ENCODE results near the gene DYNLT1. TPM values are rescaled to one million over a fixed set of nuclear protein-coding genes. Genes with fewer than 3 reads are reported as not detected.
"Not testable (repeated sequence)": the region's sequence is repeated elsewhere in the genome, so short reads cannot be mapped to it uniquely, and the experiment has no call there.

Gene DYNLT1
- total RNA-seq, 2 experiments from 2014 or later, result 99.1 to 107 TPM

DNA sequence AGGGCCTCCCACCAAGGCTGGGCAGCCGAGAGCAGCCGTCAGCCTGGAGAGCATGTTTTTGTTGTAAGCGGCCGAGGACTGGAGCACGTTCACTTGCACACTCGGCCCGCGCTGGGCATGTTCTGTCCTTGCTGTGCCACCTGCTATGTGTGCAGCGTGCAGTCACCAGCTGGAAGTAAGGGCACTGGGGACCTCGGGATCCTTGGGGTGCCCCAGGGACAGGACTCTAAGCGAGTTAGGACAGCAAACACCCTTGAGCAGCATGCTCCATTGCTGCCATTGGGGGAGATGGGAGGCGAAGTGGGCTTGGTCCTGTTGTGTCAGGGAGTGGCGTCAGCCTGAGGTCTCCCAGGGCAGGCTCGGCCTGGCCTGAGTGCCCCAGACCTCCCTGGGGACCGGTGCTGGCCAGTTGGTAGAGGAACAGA is 18.6 kb downstream of the DYNLT1 start:
- Mint-ChIP-seq H3K4me1 (ENCODE audit: low read depth) (peaks cover 22% of the 10 kb centered on the region), H3K27me3 (ENCODE audit: low read depth) (no peaks in the 10 kb centered on the region), H3K27ac (peak overlapping the region; percentile 46), H3K4me3 (no peak overlapping the region), H3K9me3 (no peaks in the 10 kb centered on the region), H3K36me3 (ENCODE audit: low read depth) (peaks cover 30% of the 10 kb centered on the region)
- intact Hi-C loops (cut with micrococcal nuclease), result no loop called here
- no peak for DNase-seq
- CTCF ChIA-PET, result no interaction called here

DNA sequence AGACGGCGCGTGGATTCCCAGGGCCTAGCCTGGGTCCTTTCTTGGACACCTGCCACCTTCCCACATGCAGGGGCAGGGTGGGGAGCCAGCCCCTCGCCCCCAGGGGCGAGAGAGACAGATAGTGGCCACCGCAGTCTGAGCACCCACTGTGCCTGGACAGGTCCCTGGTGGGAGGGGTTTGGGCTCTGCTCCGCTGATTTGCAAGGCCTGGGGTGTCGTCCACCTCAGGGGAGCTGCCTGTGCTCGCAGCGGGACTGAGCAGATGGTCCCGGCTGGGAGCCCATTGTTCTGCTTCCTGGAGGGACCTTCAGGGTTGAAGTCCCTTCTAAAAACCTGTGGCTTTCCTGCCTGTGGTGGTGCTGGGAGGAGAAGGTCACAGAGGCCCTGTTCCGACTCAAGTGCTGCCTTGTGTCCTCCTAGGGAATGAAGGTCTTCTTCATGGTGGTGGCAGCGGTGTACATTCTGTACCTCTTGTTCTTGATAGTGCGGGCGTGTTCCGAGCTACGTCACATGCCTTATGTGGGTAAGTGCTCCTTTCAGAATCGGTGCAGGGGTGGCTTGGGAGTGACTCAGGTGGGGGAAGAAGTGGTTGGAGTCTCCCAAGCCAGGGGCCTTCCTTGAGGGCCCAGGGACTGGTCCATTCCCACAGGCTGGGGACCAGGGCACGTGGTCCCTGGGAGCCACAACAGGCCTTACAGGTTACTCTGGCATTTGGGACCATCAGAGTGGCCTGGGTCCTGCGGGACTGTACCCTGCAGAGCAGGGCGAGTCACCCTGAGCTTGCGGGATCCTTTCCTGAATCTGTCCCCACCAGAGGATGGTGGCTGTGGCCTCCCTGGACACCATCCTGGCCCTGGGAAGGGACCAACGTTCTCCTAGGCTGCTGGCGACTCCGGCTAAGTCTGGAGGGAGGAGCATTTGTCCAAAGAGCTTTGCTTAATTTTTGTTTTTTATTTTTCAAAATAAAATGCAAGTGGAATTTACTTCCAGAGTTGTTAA is 19.6 kb downstream of the DYNLT1 start:
- Mint-ChIP-seq H3K4me1 (ENCODE audit: low read depth) (peaks cover 20% of the 10 kb centered on the region), H3K27me3 (ENCODE audit: low read depth) (no peaks in the 10 kb centered on the region), H3K36me3 (ENCODE audit: low read depth) (peaks cover 28% of the 10 kb centered on the region), H3K9me3 (no peaks in the 10 kb centered on the region), H3K4me3 (no peak overlapping the region), H3K27ac (no peak overlapping the region)
- CTCF ChIA-PET, result no interaction called here
- DNase-seq, result no peak
- intact Hi-C loops (cut with micrococcal nuclease), result no loop called here

DNA sequence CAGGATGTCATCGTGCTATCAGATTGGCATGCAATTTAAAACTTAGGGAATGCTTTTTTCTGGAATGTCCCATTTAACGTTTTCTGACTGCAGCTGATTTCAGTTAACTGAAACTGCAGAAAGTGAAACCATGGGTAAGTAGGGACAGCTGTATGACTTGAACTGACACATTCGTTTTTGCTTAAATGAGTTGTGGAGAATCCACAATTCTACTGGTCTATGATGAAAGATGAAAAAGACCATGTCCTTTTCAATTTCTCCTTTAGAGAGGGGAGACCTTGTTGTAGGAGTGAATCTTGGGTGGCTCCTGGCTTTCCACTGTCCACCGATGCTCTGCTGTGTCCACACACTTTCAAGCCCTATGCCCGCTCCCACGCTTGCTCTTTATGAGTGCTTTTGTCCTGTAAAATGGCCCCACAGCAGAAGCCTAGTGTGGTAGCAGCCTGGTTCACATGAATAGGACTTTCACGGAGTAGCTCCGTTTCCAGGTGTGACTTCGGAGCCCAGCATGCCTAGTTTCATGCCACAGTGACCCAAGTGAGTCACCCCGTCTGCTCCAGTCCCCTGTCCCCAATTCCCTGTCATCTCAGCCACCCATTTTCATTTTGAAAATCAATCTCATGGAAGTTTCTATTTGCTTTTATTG is 21.9 kb downstream of the DYNLT1 start:
- Mint-ChIP-seq H3K36me3 (ENCODE audit: low read depth) (peaks cover 22% of the 10 kb centered on the region), H3K27me3 (ENCODE audit: low read depth) (no peaks in the 10 kb centered on the region), H3K4me1 (ENCODE audit: low read depth) (peaks cover 11% of the 10 kb centered on the region), H3K27ac (peak overlapping the region; percentile 67), H3K9me3 (no peaks in the 10 kb centered on the region), H3K4me3 (no peak overlapping the region)
- no peak for DNase-seq
- intact Hi-C loops (cut with micrococcal nuclease), result no loop called here
- CTCF ChIA-PET, result no interaction called here

DNA sequence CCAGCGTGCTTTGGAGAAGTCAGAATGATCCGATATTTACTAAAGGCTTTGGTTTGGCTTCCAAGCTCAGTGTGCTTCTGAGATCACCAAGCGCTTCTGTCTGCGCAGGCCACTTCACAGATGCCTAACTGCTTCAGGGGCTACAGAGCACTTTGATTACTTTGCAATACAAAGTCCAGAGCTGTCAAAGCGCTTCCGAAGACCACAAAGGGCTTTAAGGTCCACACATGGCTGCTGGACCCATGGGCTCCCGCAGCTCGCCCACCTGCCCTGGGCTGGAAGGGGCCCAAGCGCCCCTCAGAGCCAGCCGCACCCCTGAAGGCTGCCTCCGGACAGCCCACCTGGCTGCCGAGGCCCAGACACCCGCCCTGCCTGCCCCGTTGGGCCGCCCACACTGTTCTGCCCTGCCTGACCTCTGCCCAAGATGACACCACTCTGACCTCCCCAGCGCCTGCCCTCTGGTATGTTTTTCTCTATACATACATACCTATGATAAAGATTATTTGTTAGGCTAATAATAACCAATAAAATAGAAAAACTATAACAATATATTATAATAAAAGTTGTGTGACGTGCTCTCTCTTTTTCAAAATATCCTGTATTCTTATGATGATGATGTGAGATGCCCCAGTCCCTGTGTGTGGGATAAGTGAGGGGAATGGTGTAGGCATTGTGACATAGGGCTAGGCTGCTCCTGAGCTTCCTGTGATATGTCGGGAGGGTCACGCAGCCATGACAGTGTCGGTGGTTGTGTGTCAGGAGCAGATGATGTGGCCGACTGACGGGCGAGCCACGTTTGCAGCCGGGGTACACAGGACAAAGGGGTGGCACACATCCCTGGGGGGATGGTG is 22.6 kb downstream of the DYNLT1 start:
- H3K4me3 Mint-ChIP-seq, result no peak overlapping the region
- no peaks in the 10 kb centered on the region for H3K27me3 Mint-ChIP-seq (ENCODE audit: low read depth)
- H3K27ac Mint-ChIP-seq, result peak overlapping the region; percentile 67
- DNase-seq, result no peak
- intact Hi-C loops (cut with micrococcal nuclease), result no loop called here
- no peaks in the 10 kb centered on the region for H3K9me3 Mint-ChIP-seq
- H3K4me1 Mint-ChIP-seq (ENCODE audit: low read depth), result peaks cover 14% of the 10 kb centered on the region
- peaks cover 29% of the 10 kb centered on the region for H3K36me3 Mint-ChIP-seq (ENCODE audit: low read depth)
- CTCF ChIA-PET, result interaction anchor here (0.5 to 0.6 kb wide), 2 partner anchors 70 to 161 kb away, joined by 4 to 9 read pairs; no protein-coding TSS in a partner anchor

DNA sequence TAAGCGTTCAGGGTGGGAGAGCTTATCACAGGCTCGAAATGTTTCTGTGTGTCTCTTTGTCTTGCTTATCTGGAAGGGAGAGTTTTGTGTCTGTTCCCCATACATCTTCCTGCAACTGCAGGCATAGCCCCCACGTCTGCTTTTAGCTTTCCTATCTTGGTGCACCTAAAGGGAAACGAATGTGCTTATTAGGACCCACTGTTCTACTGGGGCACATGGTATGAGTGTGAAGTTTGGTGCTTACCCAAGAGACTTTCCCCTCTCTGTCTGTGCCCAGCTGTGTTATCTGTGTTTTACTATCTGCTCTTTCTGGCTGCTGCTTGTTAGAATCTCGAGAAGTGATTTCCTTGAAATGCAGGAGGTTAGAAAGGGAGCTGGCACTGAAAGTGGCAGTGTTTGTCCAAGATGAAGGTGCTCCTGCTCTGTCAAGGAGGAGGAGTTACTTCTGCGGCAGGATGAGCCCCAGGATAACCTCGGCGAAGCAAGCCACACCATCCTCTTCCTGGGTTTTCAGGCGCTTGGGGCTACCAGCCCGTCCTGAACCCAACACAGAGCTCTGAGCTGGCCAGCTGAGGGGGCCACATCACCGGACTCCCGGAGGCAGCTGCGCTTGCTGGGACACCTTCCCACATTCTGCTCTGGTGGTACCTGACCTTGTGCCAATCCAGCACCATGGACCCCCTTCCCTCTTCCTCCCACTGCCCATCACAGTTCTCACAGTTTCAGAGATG is 23.4 kb downstream of the DYNLT1 start:
- peaks cover 14% of the 10 kb centered on the region for H3K4me1 Mint-ChIP-seq (ENCODE audit: low read depth)
- H3K27ac Mint-ChIP-seq, result no peak overlapping the region
- CTCF ChIA-PET, result interaction anchor here (0.6 kb wide), 1 partner anchor 73 kb away, joined by 3 read pairs; no protein-coding TSS in a partner anchor
- DNase-seq, result no peak
- intact Hi-C loops (cut with micrococcal nuclease), result no loop called here
- no peaks in the 10 kb centered on the region for H3K9me3 Mint-ChIP-seq
- H3K4me3 Mint-ChIP-seq, result no peak overlapping the region
- no peaks in the 10 kb centered on the region for H3K27me3 Mint-ChIP-seq (ENCODE audit: low read depth)
- H3K36me3 Mint-ChIP-seq (ENCODE audit: low read depth), result peaks cover 32% of the 10 kb centered on the region

DNA sequence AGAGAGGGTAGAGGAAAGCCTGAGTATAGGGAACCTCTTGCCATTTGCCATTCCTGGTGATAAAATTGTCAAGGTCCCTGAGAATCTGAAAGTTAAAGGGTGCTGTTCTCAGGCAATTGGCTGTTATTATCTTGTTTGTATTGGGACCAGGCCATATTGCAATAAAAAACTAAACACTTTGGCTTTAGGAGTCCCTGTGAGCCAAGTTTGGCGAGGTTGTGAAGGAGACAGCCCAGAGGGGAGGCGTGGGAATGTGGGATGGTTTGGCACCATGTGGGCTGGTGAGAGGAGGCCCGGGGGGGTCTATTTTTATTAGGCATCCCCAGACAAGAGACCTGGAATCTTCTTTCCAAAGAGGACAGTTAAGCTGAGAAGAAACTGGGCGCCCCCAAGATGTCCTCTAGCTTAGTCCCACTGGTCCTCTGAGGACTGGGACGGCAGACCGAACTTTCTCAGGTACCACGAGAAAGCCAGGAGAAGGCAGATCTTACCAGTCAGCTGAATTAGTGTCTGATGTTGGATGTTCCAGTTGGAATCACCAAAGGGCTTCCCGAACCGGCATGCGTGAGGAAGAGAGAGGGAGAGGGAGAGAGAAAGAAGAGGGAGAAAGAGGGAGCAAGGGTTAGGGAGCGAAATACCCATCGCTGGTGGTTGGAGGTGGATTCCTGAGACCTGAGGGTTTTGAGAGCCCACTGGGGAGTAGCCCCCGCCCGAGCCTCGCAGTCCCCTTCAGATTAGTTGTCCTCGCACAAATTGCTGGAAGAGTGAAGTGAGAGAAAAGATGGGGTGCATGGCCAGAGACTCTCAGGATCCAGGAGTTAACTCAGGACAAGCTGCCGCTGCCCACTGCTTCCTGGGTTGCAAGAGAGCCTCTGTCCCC is 24.4 kb downstream of the DYNLT1 start:
- H3K4me1 Mint-ChIP-seq (ENCODE audit: low read depth), result peaks cover 12% of the 10 kb centered on the region
- H3K4me3 Mint-ChIP-seq, result no peak overlapping the region
- H3K27ac Mint-ChIP-seq, result peak overlapping the region; percentile 14
- CTCF ChIA-PET, result interaction anchor here (0.6 kb wide), 1 partner anchor 16 kb away, joined by 3 read pairs; no protein-coding TSS in a partner anchor
- peaks cover 38% of the 10 kb centered on the region for H3K36me3 Mint-ChIP-seq (ENCODE audit: low read depth)
- intact Hi-C loops (cut with micrococcal nuclease), result no loop called here
- no peak for DNase-seq
- peaks cover 2% of the 10 kb centered on the region for H3K9me3 Mint-ChIP-seq
- H3K27me3 Mint-ChIP-seq (ENCODE audit: low read depth), result no peaks in the 10 kb centered on the region

DNA sequence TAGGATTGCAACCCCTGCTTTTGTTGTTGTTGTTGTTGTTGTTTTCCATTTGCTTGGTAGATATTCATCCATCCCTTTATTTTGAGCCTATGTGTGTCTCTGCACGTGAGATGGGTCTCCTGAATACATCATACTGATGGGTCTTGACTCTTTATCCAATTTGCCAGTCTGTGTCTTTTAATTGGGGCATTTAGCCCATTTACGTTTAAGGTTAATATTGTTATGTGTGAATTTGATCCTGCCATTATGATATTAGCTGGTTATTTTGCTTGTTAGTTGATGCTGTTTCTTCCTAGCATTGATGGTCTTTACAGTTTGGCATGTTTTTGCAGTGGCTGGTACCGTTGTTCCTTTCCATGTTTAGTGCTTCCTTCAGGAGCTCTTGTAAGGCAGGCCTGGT is 26.3 kb downstream of the DYNLT1 start:
- Mint-ChIP-seq H3K4me1 (ENCODE audit: low read depth) (peaks cover 12% of the 10 kb centered on the region), H3K36me3 (ENCODE audit: low read depth) (peaks cover 46% of the 10 kb centered on the region)
- H3K9me3 Mint-ChIP-seq; DNase-seq; H3K4me3 Mint-ChIP-seq; intact Hi-C loops (cut with micrococcal nuclease); H3K27me3 Mint-ChIP-seq (ENCODE audit: low read depth); H3K27ac Mint-ChIP-seq: not testable (repeated sequence)
- CTCF ChIA-PET, result interaction anchor here (0.6 to 1.3 kb wide), 2 partner anchors 73 to 323 kb away, joined by 3 read pairs; no protein-coding TSS in a partner anchor

DNA sequence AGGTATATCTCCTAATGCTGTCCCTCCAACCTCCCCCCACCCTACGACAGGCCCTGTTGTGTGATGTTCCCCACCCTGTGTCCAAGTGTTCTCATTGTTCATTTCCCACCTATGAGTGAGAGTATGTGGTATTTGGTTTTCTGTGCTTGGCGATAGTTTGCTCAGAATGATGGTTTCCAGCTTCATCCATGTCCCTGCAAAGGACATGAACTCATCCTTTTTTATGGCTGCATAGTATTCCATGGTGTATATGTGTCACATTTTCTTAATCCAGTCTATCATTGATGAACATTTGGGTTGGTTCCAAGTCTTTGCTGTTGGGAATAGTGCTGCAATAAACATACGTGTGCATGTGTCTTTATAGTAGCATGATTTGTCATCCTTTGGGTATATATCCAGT is 29.9 kb downstream of the DYNLT1 start:
- H3K27ac Mint-ChIP-seq; CTCF ChIA-PET; intact Hi-C loops (cut with micrococcal nuclease); H3K4me3 Mint-ChIP-seq; H3K27me3 Mint-ChIP-seq (ENCODE audit: low read depth); DNase-seq; H3K4me1 Mint-ChIP-seq (ENCODE audit: low read depth); H3K9me3 Mint-ChIP-seq: not testable (repeated sequence)
- peaks cover 66% of the 10 kb centered on the region for H3K36me3 Mint-ChIP-seq (ENCODE audit: low read depth)

DNA sequence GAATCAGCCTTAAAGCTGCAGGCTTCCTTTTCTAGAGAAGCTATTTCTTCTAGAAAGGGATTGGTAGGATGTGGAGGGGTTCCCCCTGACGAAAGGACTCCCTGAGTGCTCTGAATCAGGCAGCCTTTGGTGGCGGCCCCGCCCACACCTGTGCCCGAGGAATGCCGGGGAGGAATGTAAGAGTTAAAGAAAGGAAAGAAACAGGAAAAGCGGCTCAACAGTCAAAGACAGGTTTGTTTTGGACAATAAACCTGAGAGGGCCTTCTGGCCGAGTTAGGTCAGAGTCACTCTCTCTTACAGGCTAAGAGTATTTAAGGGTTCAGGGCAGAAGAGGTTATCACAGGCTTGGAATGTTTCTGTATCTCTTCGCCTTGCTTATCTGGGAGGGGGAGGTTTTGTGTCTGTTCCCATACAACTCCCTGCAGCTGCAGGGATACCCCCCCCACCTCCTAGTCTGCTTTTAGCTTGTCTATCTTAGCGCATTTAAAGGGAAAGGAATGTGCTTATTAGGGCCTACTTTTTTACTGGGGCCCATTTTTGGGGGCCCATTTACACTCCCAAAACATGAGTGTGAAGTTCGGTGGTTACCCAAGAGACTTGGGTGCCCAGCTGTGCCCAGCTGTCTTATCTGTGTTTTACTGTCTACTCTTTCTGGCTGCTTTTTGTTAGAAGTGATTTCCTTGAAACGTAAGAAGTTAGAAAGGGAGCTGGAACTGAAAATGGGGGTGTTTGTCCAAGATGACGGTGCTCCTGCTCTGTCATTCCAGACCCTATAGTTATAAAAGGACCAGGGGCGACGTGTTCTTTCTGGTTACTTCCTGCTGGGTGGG is 32.8 kb downstream of the DYNLT1 start:
- intact Hi-C loops (cut with micrococcal nuclease), result no loop called here
- H3K4me3 Mint-ChIP-seq, result no peak overlapping the region

DNA sequence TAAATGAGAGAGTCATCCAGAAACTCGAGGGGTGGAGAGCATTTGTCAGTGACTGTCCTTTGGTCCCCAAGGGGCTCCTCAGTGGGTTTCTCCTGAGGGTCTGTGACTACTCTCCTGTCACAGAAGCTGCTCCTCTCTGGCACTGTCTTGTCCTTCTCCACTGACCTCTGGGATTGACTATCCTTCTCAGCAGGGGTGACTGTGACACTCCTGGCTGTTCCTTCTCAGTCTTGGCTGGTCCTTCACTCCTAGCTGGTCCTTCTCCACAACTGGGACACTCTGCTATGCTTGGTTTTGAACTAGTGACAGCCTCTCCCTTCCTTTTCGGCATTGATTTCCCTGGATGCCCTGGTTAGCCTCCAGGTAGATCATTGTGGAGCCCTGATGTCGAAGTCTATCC is 33.5 kb downstream of the DYNLT1 start:
- Mint-ChIP-seq H3K36me3 (ENCODE audit: low read depth) (peaks cover 59% of the 10 kb centered on the region), H3K27ac (no peak overlapping the region), H3K4me3 (no peak overlapping the region), H3K4me1 (ENCODE audit: low read depth) (no peaks in the 10 kb centered on the region), H3K27me3 (ENCODE audit: low read depth) (no peaks in the 10 kb centered on the region), H3K9me3 (peaks cover 10% of the 10 kb centered on the region)
- CTCF ChIA-PET, result interaction anchor here (1.0 kb wide), 1 partner anchor 9 kb away, joined by 3 read pairs; no protein-coding TSS in a partner anchor
- no peak for DNase-seq
- intact Hi-C loops (cut with micrococcal nuclease), result no loop called here

More for the DNA sequence above, 32.8 kb downstream of the DYNLT1 start:
- no peak for DNase-seq
- H3K27me3 Mint-ChIP-seq (ENCODE audit: low read depth), result no peaks in the 10 kb centered on the region
- no peak overlapping the region for H3K27ac Mint-ChIP-seq
- H3K4me1 Mint-ChIP-seq (ENCODE audit: low read depth), result no peaks in the 10 kb centered on the region
- peaks cover 63% of the 10 kb centered on the region for H3K36me3 Mint-ChIP-seq (ENCODE audit: low read depth)
- peaks cover 10% of the 10 kb centered on the region for H3K9me3 Mint-ChIP-seq
- CTCF ChIA-PET, result interaction anchor here (1.0 kb wide), 1 partner anchor 10 kb away, joined by 3 read pairs; no protein-coding TSS in a partner anchor

Measured in activated naive CD4-positive, alpha-beta T cell treated with anti-CD3 and anti-CD28 coated beads for 36 hours (primary cell).